GM21526 (cell line): ENCODE results near the gene ODF2.

ENCODE experiments used
- ATAC-seq: cut with Tn5 transposase; IDR thresholded peaks from one replicate; pipeline ENCODE4 v1.9.1; 2021; ENCODE audit warnings: moderate library complexity; ENCODE audit not compliant: unreplicated experiment, low FRiP score

ODF2 gene

GRCh38 chr9:128521956-128522355 is 66.2 kb downstream of the ODF2 start:
- ATAC-seq, result no peak

- no peak for ATAC-seq
Measured at GRCh38 chr9:128523199-128523925, 67.6 kb downstream of the ODF2 start.

- no peak for ATAC-seq
Measured at GRCh38 chr9:128526720-128527119, 70.9 kb downstream of the ODF2 start.

- ATAC-seq, result no peak
Measured at GRCh38 chr9:128528445-128529160, 72.8 kb downstream of the ODF2 start.

GRCh38 chr9:128529191-128529590 is 73.4 kb downstream of the ODF2 start:
- ATAC-seq, result no peak

- no peak for ATAC-seq
Measured at GRCh38 chr9:128532581-128532980, 76.8 kb downstream of the ODF2 start.

- no peak for ATAC-seq
Measured at GRCh38 chr9:128540634-128541360, 85.0 kb downstream of the ODF2 start.

- no peak for ATAC-seq
Measured at GRCh38 chr9:128546504-128546903, 90.7 kb downstream of the ODF2 start.

GRCh38 chr9:128548876-128549275 is 93.1 kb downstream of the ODF2 start:
- ATAC-seq, result no peak

- ATAC-seq, result no peak
Measured at GRCh38 chr9:128550226-128550625, 94.4 kb downstream of the ODF2 start.
